ENCODE results near the gene ILF2.
"Not testable (repeated sequence)": the region's sequence is repeated elsewhere in the genome, so short reads cannot be mapped to it uniquely, and the experiment has no call there.

ILF2 gene

DNA sequence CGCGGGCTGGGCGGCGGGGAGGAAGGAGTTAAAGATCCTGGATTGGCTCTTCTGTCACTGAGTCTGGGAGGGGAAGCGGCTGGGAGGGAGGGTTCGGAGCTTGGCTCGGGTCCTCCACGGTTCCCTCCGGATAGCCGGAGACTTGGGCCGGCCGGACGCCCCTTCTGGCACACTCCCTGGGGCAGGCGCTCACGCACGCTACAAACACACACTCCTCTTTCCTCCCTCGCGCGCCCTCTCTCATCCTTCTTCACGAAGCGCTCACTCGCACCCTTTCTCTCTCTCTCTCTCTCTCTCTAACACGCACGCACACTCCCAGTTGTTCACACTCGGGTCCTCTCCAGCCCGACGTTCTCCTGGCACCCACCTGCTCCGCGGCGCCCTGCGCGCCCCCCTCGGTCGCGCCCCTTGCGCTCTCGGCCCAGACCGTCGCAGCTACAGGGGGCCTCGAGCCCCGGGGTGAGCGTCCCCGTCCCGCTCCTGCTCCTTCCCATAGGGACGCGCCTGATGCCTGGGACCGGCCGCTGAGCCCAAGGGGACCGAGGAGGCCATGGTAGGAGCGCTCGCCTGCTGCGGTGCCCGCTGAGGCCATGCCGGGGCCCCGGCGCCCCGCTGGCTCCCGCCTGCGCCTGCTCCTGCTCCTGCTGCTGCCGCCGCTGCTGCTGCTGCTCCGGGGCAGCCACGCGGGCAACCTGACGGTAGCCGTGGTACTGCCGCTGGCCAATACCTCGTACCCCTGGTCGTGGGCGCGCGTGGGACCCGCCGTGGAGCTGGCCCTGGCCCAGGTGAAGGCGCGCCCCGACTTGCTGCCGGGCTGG lies 7.9 kb upstream of the ILF2 start, which contains the start of gene NPR1:
TSS of gene NPR1 (plus strand) at position 170 of the 818 bp plus-strand sequence. CDS start at position 591, 421 bp downstream.
- DNase-seq: no peak

DNA sequence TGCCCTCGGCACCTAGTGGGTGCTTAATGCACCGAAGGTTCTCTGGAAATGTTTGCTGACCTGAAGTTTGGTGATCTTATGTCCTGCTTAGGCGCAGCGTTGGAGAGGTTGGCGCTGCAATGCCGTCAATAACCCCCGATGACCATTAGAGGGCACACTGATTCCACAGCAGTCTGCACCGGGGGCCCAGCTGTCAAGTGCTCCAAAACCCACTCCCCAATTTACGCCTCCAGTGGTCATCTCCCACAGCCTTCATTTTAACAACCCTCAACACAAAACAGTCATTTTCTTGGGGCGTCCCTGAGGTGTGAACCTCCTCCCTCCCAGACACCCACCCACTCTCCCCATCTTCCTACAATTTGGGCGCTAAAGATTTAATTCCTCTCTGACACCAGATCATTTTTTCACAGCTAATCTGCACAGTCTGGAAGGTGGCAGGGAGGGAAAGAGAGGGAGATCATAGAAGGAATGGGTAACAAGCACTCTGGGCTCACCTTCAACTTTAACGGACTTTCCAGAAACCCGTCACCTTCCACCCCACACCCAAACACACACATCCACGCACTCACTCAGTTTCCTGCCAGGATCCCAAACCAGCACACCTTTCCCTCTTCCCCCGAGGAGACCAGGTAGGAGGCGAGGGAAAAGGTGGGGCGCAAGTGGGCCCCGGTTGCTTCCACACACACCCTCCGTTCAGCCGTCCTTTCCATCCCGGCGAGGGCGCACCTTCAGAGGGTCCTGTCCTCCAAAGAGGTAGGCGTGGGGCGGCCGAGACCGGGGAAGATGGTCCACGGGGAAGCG lies 7.1 kb upstream of the ILF2 start:
- no peak for DNase-seq

DNA sequence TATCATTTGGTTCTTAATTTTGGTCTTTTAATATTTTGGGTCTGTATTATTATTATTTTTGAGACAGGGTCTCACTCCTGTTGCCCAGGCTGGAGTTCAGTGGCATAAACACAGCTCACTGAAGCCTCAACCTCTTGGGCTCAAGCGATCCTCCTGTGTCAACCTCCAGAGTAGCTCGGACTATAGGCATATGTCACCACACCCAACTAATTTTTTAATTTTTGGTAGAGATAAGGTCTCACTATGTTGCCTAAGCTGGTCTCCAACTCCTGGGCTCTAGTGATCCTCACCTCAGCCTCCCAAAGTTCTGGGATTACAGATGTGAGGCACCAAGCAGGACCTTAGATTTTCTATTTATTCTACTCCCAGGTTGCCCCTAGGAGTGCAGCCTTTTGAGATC lies 2.7 kb upstream of the ILF2 start:
- DNase-seq: no peak

DNA sequence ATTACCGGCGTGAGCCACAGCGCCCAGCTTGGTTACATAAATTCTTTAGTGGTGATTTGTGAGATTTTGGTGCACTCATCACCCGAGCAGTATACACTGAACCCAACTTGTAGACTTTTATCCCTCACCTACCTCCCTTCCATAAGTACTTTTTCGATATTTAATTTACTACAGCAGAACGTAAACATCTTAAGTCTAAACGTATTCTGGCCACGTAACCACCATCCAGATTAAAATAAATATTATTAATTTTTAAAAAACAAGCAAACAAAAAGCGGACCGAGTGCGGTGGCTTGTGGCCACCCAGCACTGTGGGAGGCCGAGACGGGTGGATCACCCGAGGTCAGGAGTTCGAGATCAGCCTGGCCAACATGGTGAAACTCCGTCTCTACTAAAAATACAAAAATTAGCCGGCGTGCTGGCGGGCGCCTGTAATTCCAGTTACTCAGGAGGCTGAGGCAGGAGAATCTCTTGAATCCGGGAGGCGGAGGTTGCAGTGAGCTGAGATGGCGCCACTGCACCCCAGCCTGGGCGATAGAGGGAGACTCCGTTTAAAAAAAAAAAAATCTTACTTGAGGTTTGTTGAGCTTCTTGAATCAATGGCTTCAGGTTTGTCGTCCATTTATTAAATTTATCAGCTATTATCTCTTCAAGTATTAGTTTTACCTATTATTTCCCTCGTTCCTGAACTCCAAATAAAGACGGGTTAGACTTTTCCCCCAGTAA lies 998 bp upstream of the ILF2 start:
- not testable (repeated sequence) for DNase-seq

DNA sequence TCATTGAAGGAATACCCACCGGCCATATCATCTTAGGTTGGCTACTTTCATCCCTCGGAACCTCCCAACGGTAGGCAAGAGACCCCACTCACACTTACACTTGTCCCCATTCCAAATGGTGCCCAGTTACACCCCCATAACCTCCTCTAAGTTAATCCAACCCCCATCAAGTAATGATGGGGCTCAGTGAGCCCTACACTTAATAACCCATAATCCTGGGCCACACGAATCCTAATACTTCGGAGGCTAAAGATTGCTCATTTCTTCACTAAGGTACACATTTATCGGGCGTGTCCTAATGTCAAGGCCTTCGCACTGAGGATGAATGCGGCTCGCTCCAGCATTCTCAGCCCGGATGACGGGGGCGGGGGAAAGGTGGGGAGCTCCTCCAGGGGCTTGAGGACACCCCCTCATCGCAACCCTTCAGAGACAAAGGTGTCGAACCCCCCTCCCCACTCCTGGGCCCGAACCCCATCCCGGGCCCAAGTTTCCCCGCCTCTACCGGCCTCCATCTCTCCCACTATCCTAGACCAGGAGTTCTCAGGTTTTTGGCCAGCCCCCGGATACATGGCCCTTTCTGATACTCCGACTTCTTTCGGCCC lies 435 bp downstream of the ILF2 start:
- DNase-seq: no peak

DNA sequence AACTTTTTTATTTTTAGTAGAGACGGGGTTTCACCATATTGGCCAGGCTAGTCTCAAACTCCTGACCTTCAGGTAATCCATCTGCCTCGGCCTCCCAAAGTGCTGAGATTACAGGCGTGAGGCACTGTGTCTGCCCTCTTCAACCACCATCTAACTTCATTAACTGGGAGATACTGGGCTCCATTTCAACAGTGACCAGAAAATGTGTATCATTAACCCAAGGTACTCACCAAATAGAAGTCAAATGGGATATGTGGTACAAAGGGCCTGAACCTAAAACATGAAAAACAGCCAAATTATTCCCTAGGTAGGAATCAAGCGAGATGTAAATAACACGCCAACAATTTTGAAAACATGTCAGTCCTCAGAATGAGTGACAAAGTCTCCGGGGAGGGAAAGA lies 1.2 kb downstream of the ILF2 start:
- DNase-seq: no peak

DNA sequence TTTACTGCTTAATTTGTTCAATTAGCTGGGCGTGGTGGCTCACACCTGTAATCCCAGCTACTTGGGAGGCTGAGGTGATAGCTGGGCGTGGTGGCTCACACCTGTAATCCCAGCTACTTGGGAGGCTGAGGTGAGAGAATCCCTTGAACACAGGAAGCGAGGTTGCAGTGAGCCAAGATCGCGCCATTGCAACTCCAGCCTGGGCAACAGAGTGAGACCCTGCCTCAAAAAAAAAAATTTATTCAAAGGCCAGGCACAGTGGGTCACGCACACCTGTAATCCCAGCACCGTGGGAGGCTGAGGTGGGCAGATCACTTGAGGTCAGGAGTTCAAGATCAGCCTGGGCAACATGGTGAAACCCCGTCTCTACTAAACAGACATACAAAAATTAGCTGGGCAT lies 2.1 kb downstream of the ILF2 start:
- DNase-seq: not testable (repeated sequence)

DNA sequence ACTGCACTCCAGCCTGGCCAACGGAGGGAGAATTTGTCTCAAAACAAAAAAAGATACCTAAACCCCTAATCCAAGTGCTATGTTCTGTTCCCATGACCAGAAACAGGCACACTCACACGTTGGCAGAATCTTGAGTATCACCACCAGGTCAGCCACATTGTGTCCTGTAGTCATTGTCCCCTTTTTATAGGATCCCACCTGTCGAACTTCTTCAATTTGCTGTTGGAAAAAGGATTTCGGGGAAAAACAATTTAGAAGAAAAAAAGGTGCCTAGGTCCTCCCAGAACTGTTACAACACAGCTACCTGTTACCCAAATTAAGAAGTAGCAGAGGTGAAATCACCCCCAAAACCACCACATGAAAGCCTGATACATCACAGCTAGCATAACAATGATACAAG lies 3.4 kb downstream of the ILF2 start:
- no peak for DNase-seq

DNA sequence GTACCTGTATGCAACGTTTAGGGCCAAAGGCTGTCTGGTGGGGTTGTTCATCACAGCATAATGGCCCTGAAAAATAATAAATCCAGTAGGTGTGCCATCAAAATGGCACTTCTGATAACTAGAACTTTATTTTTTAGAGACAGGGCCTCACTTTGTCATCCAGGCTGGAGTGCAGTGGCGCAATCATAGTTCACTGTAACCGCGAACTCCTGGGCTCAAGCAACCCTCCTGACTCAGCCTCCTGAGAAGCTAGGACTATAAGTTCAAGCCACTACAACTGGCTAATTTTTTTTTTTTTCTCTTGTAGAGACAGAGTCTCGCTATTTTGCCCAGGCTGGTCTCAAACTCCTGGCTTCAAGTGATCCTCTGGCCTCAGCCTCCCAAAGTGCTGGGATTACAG lies 7.6 kb downstream of the ILF2 start:
- DNase-seq: no peak

DNA sequence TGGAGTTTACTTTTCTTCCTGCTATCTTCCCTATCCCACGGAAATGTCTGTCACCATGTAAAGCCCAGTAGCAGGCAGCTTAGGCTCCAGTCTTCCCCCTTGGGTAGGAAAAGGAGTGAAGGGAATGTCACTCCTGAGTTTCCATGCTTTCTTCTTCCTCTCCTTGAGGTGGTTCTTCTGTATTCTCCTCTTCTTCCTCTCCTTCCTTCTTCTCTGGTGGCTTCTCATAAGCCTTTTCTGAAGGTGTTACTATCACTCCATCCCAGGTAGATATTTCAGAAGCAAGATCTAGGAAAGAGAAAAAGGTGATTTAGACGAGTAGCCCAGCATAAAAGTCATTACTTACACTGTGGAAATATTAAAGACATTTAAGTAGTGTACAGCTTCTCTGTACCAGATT lies 8.5 kb downstream of the ILF2 start:
- no peak for DNase-seq

DNA sequence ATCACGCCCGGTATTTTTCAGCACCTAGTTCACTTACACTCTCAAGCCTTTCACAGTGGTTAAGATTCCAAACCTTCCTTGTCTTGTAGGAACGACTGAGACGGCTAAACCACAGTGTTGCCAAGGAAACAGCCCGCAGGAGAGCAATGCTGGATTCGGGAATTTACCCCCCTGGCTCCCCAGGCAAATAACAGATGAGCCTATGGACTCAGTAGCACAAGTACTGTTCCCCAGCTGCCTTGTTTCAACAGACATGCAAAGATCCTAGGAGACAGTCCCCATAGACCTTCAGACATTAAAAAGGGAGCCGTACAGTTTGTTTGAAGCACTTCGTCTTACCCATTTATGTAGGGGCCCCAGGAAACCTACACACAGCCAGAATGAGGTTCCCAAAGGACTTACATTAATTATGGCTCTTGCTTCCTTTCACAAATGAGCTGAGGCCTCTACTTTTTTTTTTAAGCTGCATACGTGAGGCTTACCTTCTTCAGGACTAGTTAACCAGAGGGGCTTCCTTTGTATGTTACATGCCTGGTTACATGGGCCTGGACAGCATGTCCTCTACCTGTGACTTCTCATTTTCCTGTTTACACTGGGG lies 9.6 kb downstream of the ILF2 start:
- no peak for DNase-seq

DNA sequence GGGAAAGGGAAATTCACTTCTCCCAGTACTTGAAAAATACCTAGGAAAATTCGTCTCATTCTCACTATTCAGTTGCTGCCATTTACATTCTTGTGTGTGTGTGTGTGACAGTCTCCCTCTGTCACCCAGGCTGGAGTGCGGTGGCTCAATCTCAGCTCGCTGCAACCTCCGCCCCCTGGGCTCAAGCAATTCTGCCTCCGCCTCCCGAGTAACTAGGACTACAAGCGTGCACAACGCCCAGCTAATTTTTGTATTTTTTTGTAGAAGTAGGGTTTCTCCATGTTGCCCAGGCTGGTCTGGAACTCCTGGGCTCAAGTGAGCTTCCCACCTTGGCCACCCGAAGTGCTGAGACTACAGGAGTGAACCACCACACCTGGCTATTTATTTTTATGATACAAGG lies 11.1 kb downstream of the ILF2 start:
- no peak for DNase-seq

DNA sequence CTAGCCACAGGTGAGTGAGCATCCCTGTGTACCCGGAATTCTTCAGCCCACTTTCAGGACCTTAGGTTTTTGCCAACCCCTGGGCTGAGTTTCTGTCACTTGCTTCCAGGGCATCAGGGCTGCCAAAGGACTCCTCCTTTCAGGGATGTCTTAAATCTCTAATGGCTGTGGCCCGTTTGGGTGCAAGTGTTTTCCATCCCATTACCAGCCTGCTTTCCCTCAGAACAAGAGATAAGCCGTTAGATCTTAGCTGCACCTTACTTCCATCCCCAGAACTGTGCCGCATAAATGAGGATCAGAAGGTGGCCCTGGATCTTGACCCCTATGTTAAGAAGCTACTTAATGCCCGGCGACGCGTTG lies 11.6 kb downstream of the ILF2 start:
- no peak for DNase-seq

DNA sequence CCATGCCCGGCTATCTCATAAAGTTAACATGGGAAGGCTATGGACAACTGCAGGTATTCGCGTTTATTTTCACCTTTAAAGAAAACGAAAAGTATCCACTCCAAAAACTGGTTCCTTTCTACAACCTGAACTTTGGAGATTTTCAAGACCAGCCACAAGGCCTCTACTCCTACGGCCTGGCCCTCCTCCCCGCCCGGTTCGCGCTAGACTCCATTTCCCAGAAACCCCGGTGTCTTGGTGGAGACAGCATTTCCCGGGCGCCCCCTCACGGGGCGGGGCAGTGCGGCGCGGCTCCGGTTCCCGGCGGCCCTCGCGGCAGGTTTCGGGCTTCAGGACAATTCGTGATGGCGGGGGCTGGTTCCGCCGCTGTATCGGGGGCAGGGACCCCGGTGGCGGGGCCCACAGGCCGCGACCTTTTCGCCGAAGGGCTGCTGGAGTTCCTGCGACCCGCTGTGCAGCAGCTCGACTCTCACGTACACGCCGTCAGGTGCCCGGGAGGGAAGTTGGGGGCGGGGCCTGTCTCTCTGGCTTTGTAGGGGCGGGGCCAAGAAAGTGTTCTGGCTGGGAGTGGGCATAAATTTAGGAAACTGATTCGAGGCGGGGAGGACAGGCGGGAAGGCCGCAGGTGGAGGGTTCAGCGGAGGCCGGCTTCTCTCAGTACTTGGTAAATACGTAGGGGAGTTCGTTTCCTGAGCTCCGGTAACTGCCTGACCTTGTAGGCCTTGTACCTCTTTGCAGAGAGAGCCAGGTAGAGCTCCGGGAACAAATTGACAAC lies 12.2 kb downstream of the ILF2 start, which contains the start of gene SNAPIN:
TSS of gene SNAPIN (plus strand) at position 304 of the 775 bp plus-strand sequence. CDS start at position 345, 41 bp downstream.
- peak; percentile 76 for DNase-seq

DNA sequence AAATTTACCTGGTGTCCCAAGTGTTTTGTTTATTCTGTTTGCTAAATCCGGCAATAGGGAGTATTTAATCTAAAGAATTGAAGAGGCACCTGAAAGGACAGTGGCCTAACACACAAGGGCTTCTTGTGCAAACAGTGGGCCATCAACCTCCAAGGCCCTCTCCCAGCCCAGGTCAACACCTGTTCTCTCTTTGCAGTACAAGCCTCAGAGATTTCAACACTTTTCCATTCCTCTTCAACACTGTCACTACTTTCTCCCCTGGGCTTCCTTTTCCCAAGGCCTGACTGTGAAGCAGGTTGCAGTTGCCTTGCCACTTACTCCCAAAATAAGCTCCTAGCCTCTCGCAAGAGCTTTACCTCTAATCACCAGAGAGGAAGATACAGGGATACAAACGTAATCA lies 15.5 kb downstream of the ILF2 start:
- DNase-seq: no peak

DNA sequence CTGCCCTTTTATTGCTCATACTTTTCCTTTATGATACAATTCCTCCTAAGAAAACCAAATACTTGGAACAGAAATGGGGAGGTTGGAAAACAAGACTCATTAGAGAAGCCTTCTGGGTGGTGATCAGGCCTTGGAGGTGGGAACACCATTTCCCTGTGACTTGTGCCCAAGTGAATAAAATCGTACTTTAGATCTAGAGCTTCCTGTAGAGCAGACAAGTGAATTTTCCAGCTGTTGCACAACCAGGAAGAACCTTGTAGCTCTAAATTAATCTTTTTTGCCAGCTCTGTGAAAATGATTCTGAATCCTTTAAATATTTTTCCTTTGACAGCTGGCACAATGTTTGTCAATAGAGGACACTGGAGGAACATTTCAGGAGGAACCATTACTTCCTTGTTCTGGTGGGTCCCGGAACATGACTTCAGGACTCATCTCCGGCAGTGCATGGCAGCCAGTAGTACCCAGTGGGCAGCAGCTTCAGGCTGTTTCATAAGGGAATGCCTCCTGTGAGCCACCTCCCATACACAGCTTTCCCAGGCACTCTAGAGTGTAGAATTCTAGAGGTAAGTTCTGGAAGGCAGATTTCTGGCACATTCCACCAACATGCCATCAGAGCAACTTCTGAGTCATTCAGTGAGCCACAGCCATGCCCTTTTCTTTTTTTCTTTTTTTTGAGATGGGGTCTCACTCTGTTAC lies 17.8 kb downstream of the ILF2 start:
- DNase-seq: no peak

DNA sequence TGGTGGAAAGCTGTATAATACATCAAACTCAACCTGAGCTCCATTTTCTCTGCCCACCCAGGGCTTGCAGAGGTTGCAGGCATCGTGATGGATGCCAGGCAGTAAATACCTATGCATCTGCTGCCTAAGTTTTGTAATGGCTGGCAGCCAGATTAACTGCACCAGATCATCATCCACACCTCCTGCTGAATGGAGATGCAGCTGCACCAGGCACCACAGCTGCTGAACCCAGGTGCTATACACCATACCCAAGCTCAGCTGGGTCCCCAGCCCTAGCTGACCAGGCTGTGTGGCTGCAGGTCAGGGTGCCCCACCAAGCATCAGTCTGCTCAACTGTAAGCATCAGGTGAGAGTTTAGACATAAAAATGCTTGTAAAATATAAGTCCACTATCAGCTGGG lies 19.0 kb downstream of the ILF2 start:
- no peak for DNase-seq

DNA sequence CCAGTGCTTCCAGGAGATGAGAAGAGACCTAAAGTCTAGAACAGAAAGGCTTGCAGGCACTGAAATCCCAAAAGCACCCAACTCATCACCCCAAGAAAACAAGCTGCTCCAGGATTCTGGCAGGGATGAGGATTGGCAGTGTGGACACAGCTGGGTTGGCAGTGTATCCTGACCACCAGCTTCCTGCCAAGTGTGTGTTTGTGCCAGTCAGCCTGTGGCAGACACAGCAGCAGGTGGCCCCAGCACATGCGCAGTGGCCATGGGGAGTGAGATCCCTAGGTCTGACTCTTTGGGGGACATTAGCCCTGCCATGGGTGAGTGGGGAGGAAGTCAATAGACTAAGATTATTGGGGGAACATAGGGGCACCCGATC lies 20.9 kb downstream of the ILF2 start:
- no peak for DNase-seq

DNA sequence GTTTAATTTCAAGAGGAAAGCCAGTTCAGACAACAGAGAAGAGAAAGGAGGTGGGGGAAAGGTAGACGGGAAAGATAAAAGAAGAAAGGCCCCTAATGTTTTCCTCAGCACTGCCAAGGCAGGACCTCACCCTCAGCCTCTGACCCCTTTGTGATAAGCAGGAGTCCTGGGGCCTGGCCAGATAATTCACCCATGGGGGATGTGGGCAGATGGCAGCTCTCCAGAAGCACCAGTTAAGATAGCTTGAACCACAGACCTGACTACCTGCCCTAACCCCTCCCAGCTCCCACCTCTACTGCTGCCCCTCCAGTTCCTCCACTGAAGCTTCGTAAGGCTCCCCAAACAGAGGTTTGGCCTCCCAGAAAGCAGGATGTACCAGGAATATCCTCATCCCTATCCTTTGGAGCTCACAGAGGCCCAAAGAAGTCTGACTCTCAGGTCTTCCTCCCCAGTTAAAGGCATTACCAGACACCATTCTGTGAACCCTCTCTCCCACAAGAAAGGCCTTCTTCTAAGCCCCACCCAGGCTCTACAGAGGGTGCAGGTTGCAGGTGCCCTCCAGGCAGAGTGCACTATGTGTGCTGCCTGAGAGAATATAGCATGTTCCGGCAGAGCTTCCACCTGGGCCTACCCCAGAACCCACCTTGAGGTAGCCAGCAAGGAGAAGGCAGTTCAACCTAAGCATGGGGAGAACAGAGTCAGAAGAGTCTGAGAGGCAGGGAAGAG lies 21.5 kb downstream of the ILF2 start:
- DNase-seq: no peak

DNA sequence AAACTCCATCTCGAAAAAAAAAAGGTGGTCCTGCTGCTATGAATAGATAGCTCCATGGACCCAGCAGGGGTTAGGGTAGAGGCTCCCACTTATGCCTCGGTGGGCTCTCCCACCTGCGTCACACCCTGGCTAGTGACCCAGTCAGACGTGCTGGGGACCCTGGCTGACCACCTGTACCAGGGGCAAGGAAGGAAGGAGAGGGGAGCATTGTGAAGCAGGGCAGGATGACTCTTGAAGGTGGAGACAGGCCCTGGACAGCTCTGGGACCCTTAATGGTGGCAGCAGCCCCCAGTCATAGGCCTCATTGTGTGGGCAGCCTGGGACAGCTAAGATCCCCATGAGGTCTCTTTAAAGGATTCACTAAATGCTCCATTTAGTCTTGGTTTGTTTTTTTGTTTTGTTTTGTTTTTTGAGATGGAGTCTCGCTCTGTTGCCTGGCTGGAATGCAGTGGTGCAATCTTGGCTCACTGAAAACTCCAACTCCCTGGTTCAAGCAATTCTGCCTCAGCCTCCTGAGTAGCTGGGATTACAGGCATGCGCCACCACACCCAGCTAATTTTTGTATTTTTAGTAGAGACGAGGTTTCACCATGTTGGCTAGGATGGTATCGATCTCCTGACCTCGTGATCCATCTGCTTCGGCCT lies 22.7 kb downstream of the ILF2 start:
- DNase-seq: no peak
